Mucosa of descending colon (tissue), 3 donors: ENCODE results near the gene NUTM2E. TPM values are rescaled to one million over a fixed set of nuclear protein-coding genes. Genes with fewer than 3 reads are reported as not detected.

ENCODE experiments used
- total RNA-seq, 3 donors: library from RNA; stranded (reverse); fragmentation: NEBNext Ultra II Directional in 2 of 3; extraction: Animal tissue kit (Norgen Biotek cat#: 25700) in 2 of 3; gene quantifications; one replicate each; pipeline versions ENCODE4 v1.2.1 to v1.2.4, GENCODE V29; 2021 to 2023
- donor health status: DM: no; HTN: no; CAD: no; lungs with moderate emphysema.
- donor health status: DM: no; HTN: no; CAD: no.
- donor health status: DM: no; HTN: yes; CAD: no.

NUTM2E gene
- total RNA-seq, 3 donors from 2014 or later = 0.24 TPM; not detected in 2

Other genes with a start within 250 kb of the NUTM2E start
- gene SFTPA1, start 215.8 kb upstream of the NUTM2E start, total RNA-seq = 1 to 10 TPM in 1 of 3 donors, under 1 TPM in 1, not detected in 1; 0.60 to 1.0 TPM
- gene NUTM2B, start 123.5 kb upstream of the NUTM2E start, total RNA-seq = 1 to 10 TPM in 2 of 3 donors, under 1 TPM in 1; 0.87 to 2.8 (median 1.0) TPM
- gene SFTPD, start 122.4 kb downstream of the NUTM2E start, total RNA-seq = under 1 TPM in 1 of 3 donors, not detected in 2; 0.35 TPM